GM12865 (cell line): ENCODE results near the gene CLDND1.

ENCODE experiments used
- DNase-seq: peaks from one replicate; pipeline ENCODE4 v3.0.0; 2010; ENCODE audit warnings: low read depth
- H3K4me3 ChIP-seq: 2 replicates; pipeline ENCODE4 v1.5.1; 2011; ENCODE audit warnings: mild to moderate bottlenecking, low read depth, low read length, control low read depth
- CTCF ChIP-seq: IDR thresholded peaks from 2 replicates; pipeline ENCODE4 v1.5.1; 2011; ENCODE audit warnings: low read length, control low read depth, low read depth, inconsistent platforms; ENCODE audit not compliant: insufficient read depth; ENCODE audit errors: missing control alignments

Gene CLDND1

GRCh38 chr3:98504539-98504938, 18.2 kb downstream of the CLDND1 start:
- H3K4me3 ChIP-seq: no peak overlapping the region
- no peak for DNase-seq
- TF ChIP-seq CTCF: no peak

- DNase-seq: no peak
- TF ChIP-seq CTCF: no peak
- no peak overlapping the region for H3K4me3 ChIP-seq
Observed at GRCh38 chr3:98501863-98502576, 20.7 kb downstream of the CLDND1 start.

GRCh38 chr3:98501270-98501669, 21.4 kb downstream of the CLDND1 start:
- DNase-seq: no peak
- H3K4me3 ChIP-seq: no peak overlapping the region
- TF ChIP-seq CTCF: no peak

GRCh38 chr3:98500019-98500418, 22.7 kb downstream of the CLDND1 start:
- TF ChIP-seq CTCF: no peak
- DNase-seq: no peak
- H3K4me3 ChIP-seq: no peak overlapping the region

- no peak within 1 kb of the TSS for H3K4me3 ChIP-seq
- no peak for DNase-seq
- no peak for TF ChIP-seq CTCF
Observed at GRCh38 chr3:98497381-98497780, 25.3 kb downstream of the CLDND1 start, which contains the start of gene OR5K2. Gene OR5K2 (plus strand): TSS chr3:98497681. CDS start chr3:98497681, 0 bp downstream.

- no peak for TF ChIP-seq CTCF
- H3K4me3 ChIP-seq: no peak overlapping the region
- no peak for DNase-seq
Observed at GRCh38 chr3:98483626-98484025, 39.1 kb downstream of the CLDND1 start.
